H1 (cell line): ENCODE results near the gene LLGL2. TPM values are rescaled to one million over a fixed set of nuclear protein-coding genes. Genes with fewer than 3 reads are reported as not detected.

ENCODE experiments used
- NRF1 ChIP-seq: IDR thresholded peaks from 2 replicates; pipeline ENCODE4 v1.6.1; 2011; ENCODE audit warnings: mild to moderate bottlenecking, low read depth, low read length, improper control_type of control experiment
- polyA plus RNA-seq, 7 experiments: library from polyadenylated mRNA; depleted of rRNA in 3 of 7; stranded (reverse) in 5 of 7; unstranded in 2 of 7; fragments of >200 nt in 5 of 7; fragments of 200-250 nt in 2 of 7; gene quantifications; 1 replicate in 5 of 7; 2 replicates in 1 of 7; 4 replicates in 1 of 7; pipeline versions ENCODE4 v1.2.1 to v1.2.3, GENCODE V29; 2011 to 2013; ENCODE audit warnings: missing spikeins in 2 of 7, mixed read lengths in 2 of 7
- total RNA-seq: library from RNA; stranded (reverse); fragmentation: NEBNext Ultra II Directional; extraction: Animal tissue kit (Norgen Biotek cat#: 25700); gene quantifications from 2 replicates; pipeline ENCODE4 v1.2.1, GENCODE V29; 2021

The LLGL2 gene
- total and polyA plus RNA-seq, 2 of the 8 experiments (the other 6 are each of a cell fraction or from before 2014, with no cell fraction given) = 64.5 to 77.1 TPM

GRCh38 chr17:75553295-75554110 is 28.0 kb downstream of the LLGL2 start (continued):
- no peak for TF ChIP-seq NRF1
